ENCODE data around the gene PPP2R2B. TPM values are rescaled to one million over a fixed set of nuclear protein-coding genes. Genes with fewer than 3 reads are reported as not detected.

PPP2R2B gene
- total RNA-seq, 1 donor from 2014 or later, result 0.43 TPM

GRCh38 chr5:146548781-146549449 lies 329.6 kb downstream of the PPP2R2B start:
- DNase-seq (ENCODE audit: missing footprints) (no peak), ATAC-seq (no peak)
- intact Hi-C loops (cut with DNase I), result no loop called here

DNA sequence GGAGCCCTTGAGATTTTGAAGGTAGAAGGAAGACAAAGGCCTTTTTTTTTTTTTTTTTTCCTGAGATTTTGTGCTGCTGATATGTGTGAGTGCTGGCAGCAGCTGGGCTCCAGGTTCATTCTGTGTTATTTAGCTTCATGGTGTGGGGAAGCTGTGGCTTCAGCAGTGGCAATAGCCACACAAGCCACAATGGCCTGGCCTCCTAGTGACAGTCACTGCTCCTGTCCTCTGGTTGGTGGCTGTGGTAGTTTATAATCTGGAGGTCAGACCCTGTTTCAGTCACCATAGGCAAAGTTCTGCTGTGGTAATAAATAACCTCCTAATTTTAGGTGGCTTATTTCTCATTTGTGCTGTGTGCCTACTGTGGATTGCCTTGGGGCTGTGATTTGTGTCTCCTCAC lies 334.3 kb downstream of the PPP2R2B start:
- DNase-seq (ENCODE audit: missing footprints), result no peak
- no peak for ATAC-seq
- intact Hi-C loops (cut with DNase I), result loop anchor here (5.0 kb wide), 1 partner anchor 643 kb away; no protein-coding TSS in a partner anchor

DNA sequence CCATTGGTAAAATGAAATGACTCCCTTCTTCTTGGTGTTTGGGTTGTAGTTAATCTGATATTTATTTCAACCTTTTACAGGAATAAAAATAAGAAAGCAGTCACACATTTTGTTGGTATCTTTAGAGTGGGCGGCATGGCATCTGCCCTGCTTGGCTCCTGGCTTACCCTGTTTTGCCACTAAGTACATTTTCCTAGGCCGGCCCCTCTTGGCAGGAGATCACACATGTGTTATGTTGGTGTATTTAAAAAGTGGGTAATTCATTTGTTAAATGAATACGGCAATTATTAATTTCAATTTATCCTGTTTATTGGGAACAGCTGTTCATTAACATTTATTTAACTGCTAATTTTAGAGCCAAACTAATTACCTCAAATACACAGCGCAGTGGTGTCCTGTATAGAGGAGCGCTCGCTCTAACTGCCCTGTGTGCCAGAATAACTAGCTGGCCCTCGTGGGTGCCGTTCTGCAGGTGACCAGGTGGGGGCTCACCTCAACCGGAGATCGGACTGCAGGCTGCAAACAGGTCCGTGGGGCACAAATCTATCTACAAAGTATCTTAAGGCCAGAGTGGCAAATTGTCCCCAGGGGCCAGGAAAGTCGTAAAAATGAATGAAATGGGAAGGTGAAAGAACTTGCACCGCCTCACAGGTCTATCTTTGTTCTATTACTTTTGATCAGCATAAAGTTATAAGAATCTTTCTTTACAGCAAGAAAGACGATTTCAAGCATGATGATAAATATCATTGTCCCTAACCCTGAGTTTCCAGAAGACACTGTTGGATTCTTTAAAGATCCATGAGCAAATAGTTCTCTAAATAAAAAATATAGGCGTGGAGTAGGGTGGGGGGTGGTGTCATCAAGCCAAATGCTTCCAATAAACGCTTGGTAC lies 336.4 kb downstream of the PPP2R2B start:
- DNase-seq (ENCODE audit: missing footprints), result peak; percentile 75
- intact Hi-C loops (cut with DNase I), result loop anchor here (1.0 to 5.0 kb wide), 2 partner anchors 424 to 645 kb away; no protein-coding TSS in a partner anchor
- peak; percentile 79 for ATAC-seq

DNA sequence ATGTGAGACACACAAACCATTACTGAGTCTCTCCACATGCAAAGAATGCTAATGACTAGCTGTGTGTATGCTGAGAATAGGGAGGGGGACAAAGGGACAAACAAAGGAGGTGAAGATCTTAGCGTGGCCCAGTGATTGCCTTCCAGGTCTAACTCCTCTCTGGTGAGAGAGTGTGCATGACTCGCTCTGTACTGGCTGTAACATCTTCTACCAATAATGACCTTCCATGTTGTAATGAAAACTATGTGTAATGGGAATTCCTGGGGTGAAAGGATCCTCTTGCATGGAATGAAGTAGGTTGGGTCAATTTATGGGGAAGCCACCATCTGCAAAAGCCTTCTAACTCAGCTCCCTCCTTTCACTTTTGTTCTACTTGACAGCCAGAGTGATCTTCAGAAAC lies 338.1 kb downstream of the PPP2R2B start:
- DNase-seq (ENCODE audit: missing footprints) (no peak), ATAC-seq (no peak)
- intact Hi-C loops (cut with DNase I), result loop anchor here (5.0 kb wide), 1 partner anchor 647 kb away; no protein-coding TSS in a partner anchor

DNA sequence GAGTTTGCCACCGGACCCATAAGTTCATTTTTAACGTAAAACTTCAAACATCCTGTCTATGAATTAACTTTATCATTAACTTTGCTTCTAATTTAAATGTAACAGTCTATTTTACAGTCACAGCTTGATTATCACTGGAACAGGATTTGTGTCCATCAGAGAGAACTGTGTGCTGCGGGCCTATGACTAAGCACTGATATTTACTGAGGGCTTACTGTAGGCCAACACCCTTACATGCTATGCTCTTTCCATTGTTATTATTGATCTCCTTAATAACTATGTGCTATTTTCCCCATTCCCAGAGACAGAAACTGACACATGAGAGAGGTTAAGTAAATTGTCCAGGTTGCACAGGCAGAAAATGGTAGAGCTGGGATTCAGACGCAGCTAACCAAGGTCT lies 338.6 kb downstream of the PPP2R2B start:
- ATAC-seq, result no peak
- DNase-seq (ENCODE audit: missing footprints), result no peak
- intact Hi-C loops (cut with DNase I), result loop anchor here (5.0 kb wide), 1 partner anchor 647 kb away; no protein-coding TSS in a partner anchor

DNA sequence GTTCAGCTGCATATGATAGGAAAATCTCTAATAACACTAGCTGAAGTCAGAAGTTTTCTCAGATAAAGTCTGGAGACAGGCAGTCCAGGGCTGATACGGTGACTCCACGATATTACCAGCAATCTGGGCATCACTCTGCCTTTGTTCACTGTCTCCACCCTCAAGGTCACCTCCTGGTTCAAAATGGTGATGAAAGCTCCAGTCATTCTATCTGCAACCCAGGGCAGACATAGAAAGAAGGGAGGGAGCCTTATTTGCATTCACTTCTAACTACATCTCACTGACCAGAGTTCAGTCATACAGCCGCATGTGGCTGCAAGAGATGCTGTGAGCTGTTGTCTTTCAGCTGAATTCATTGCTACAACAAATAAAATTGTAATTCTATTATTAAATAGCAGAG lies 340.1 kb downstream of the PPP2R2B start:
- intact Hi-C loops (cut with DNase I), result no loop called here
- ATAC-seq (no peak), DNase-seq (ENCODE audit: missing footprints) (no peak)

DNA sequence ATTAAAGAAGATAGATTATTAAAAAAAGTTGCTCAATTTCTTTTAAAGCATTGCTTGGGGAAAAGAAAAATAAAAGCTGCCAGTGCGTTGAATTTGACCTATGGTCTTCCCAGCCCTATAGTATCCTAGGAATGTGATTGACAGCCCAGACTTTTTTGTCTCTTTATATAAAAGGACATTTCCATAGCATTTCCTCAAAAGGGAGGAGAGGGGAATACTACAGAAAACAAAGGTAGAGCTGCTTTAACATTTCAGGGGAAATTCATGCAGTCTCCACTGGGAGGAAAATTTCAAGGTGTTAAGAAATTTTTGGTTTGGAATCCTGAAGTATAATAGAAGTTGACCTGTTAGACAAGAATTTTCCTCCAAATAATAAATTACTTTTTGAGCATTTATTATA lies 344.7 kb downstream of the PPP2R2B start:
- intact Hi-C loops (cut with DNase I), result no loop called here
- DNase-seq (ENCODE audit: missing footprints) (no peak), ATAC-seq (no peak)

DNA sequence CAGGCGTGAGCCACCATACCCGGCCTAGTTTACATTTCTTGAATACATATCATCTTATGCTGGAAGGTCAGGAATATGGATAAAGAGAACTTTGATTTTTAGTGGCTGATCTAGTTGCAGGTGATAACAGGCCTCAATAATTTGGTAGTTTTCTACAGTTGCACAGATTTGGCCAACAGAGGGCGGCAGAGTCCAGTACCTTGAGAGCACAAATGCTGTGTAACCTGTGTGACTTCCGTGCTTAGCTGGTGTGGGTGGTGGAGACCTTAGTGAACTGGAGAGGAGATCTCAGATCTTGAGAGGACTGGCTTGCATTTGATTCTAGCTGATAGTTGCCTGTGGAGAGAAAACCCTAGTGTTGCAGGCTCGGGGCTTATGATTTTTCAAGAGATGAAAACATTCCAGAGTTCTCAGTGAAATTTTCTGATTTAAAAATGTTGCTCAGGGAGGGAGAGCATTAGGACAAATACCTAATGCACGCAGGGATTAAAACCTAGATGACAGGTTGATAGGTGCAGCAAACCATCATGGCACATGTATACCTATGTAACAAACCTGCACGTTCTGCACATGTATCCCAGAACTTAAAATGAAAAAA lies 345.2 kb downstream of the PPP2R2B start:
- DNase-seq (ENCODE audit: missing footprints) (no peak), ATAC-seq (peak; percentile 46)
- intact Hi-C loops (cut with DNase I), result no loop called here

Measured in Right ventricle myocardium inferior (tissue), 1 donor.